Neural cell (in vitro differentiated cells): Measurements from ENCODE around the gene CRX. TPM values are rescaled to one million over a fixed set of nuclear protein-coding genes. Genes with fewer than 3 reads are reported as not detected.

Experiments used
- H2AFZ ChIP-seq: fragments of 200-600, 300-800 bp; sonication (generic), shearing (Covaris generic); 2 replicates; pipeline ENCODE4 v1.6.0; 2014; ENCODE audit warnings: low read depth, mild to moderate bottlenecking, antibody characterized with exemption, low read length, moderate library complexity
- H3F3A ChIP-seq: fragments of 200-600 bp; shearing (Covaris generic); 2 replicates; pipeline ENCODE4 v1.6.1; 2016; ENCODE audit warnings: mild to moderate bottlenecking, moderate library complexity, mixed read lengths, antibody characterized with exemption, low read length; ENCODE audit not compliant: insufficient read depth, poor library complexity, severe bottlenecking
- H3K27ac ChIP-seq: fragments of 200-600, 300-800 bp; sonication (generic), shearing (Covaris generic); 2 replicates; pipeline ENCODE4 v1.5.1; 2014; ENCODE audit warnings: mild to moderate bottlenecking, low read length, moderate library complexity
- H3K27me3 ChIP-seq: fragments of 300-800, 200-600 bp; sonication (generic), shearing (Covaris generic); 2 replicates; pipeline ENCODE4 v1.6.0; 2014; ENCODE audit warnings: mild to moderate bottlenecking, low read depth, low read length, moderate library complexity; ENCODE audit not compliant: insufficient read depth
- H3K36me3 ChIP-seq: fragments of 300-800, 200-600 bp; sonication (generic), shearing (Covaris generic); 2 replicates; pipeline ENCODE4 v1.5.1; 2014; ENCODE audit warnings: mild to moderate bottlenecking, antibody characterized with exemption, low read length, moderate library complexity; ENCODE audit not compliant: insufficient read depth
- H3K4me2 ChIP-seq: fragments of 300-800, 200-600 bp; sonication (generic), shearing (Covaris generic); 2 replicates; pipeline ENCODE4 v1.6.0; 2014; ENCODE audit warnings: mild to moderate bottlenecking, low read length
- H3K4me3 ChIP-seq: fragments of 300-800, 200-600 bp; sonication (generic), shearing (Covaris generic); 2 replicates; pipeline ENCODE4 v1.5.1; 2014; ENCODE audit warnings: mild to moderate bottlenecking, low read length, moderate library complexity
- H3K79me2 ChIP-seq: fragments of 200-600 bp; shearing (Covaris generic); replicated peaks from 2 replicates; pipeline ENCODE4 v1.6.0; 2014; ENCODE audit warnings: mild to moderate bottlenecking, low read length, moderate library complexity; ENCODE audit not compliant: insufficient read depth
- H3K9ac ChIP-seq: fragments of 300-800, 200-600 bp; sonication (generic), shearing (Covaris generic); 2 replicates; pipeline ENCODE4 v1.6.1; 2016; ENCODE audit warnings: mild to moderate bottlenecking, low read length, mixed read lengths
- H3K9me2 ChIP-seq: fragments of 200-600 bp; shearing (Covaris generic); 2 replicates; pipeline ENCODE4 v1.6.1; 2016; ENCODE audit warnings: mild to moderate bottlenecking, low read length, mixed read lengths; ENCODE audit not compliant: insufficient read depth
- H3K9me3 ChIP-seq: fragments of 200-600, 300-800 bp; sonication (generic), shearing (Covaris generic); 2 replicates; pipeline ENCODE4 v1.6.1; 2016; ENCODE audit warnings: mild to moderate bottlenecking, mixed run types, low read length, moderate library complexity, mixed read lengths
- H4K20me1 ChIP-seq: fragments of 200-600 bp; shearing (Covaris generic); 2 replicates; pipeline ENCODE4 v1.6.1; 2016; ENCODE audit warnings: mild to moderate bottlenecking, mixed run types; ENCODE audit not compliant: insufficient read depth
- CTCF ChIP-seq: fragments of 450-650 bp; IDR thresholded peaks from 2 replicates; pipeline ENCODE4 v1.5.1; 2014; ENCODE audit warnings: antibody characterized with exemption, mild to moderate bottlenecking, moderate library complexity; ENCODE audit not compliant: poor library complexity, severe bottlenecking
- EP300 ChIP-seq: fragments of 450-650 bp; conservative IDR thresholded peaks from 2 replicates; pipeline ENCODE4 v1.6.1; 2014; ENCODE audit warnings: antibody characterized with exemption, mild to moderate bottlenecking, moderate library complexity; ENCODE audit not compliant: poor library complexity, severe bottlenecking
- EZH2 ChIP-seq: fragments of 200-600, 300-800 bp; shearing (Covaris generic), sonication (generic); IDR thresholded peaks from 2 replicates; pipeline ENCODE4 v1.6.1; 2014; ENCODE audit warnings: antibody characterized with exemption, low read length, borderline replicate concordance, mild to moderate bottlenecking; ENCODE audit not compliant: insufficient read depth, poor library complexity, severe bottlenecking
- MXI1 ChIP-seq: fragments of 450-650 bp; conservative IDR thresholded peaks from 2 replicates; pipeline ENCODE4 v1.6.1; 2014; ENCODE audit warnings: antibody characterized with exemption, mild to moderate bottlenecking; ENCODE audit not compliant: poor library complexity, severe bottlenecking
- POLR2AphosphoS5 ChIP-seq: IDR thresholded peaks from 2 replicates; pipeline ENCODE4 v1.6.1; 2012
- RAD21 ChIP-seq: fragments of 450-650 bp; conservative IDR thresholded peaks from 2 replicates; pipeline ENCODE4 v1.6.1; 2014; ENCODE audit warnings: antibody characterized with exemption, mild to moderate bottlenecking, moderate library complexity
- REST ChIP-seq: IDR thresholded peaks from 2 replicates; pipeline ENCODE4 v1.6.1; 2012; ENCODE audit warnings: borderline replicate concordance
- SMC3 ChIP-seq: fragments of 450-650 bp; conservative IDR thresholded peaks from 2 replicates; pipeline ENCODE4 v1.6.1; 2014; ENCODE audit warnings: antibody characterized with exemption, mild to moderate bottlenecking, moderate library complexity; ENCODE audit not compliant: poor library complexity
- TAF1 ChIP-seq: IDR thresholded peaks from 2 replicates; pipeline ENCODE4 v1.6.1; 2012; ENCODE audit warnings: low read depth
- polyA plus RNA-seq: library from polyadenylated mRNA; depleted of rRNA; stranded (reverse); fragments of >200 nt; gene quantifications from 2 replicates; pipeline ENCODE4 v1.2.3, GENCODE V29; 2014

The CRX gene
- polyA plus RNA-seq, 1 donor from 2014 or later: not detected

DNA sequence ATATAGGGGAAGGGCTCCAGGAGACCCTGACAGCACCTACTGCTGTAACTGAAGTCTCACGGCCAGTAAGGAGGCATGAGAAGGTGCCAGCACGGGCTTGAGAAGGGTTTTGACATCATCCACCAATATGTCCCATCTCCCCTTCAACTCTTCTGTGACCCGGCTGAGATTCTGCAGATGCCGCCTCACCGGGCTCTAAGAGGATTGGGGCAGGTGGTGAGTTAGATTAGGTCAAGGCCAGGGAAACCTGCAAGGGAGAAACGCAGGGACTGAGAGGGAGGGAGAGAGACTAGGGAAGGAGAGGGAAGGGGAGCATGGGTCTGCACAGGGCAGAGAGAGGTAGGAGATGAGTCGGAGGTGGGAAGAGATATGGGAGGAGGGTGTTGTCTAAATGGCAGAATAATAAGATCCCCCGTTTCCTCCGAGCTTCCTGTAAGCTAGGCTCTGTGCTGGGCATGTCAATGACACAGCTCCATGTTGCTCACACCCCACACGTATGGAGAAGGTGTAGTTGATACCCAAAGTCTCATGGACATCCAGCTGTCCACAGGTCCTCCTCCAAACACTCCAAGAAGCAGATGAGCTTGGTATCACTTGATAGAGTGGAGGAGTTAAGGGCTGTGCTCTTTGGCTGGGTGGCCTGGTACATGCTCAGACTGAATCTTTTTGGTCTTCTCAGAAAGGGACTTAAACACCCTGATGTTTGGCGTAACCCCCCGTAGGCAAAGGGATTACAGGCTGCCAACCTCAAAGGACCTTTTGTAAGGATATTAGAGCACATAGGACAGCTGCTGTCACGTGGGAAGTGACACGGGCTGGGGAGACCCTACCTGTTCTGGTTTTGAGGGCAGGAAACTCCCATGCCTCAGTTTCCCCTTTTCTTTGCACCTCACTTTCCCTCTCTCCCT lies 23.5 kb upstream of the CRX start:
- H3K27ac ChIP-seq: no peak overlapping the region
- no peaks in the 10 kb centered on the region for H3F3A ChIP-seq
- H3K4me2 ChIP-seq: no peak overlapping the region
- H2AFZ ChIP-seq: no peak overlapping the region
- no peaks in the 10 kb centered on the region for H3K9me2 ChIP-seq
- no peak overlapping the region for H3K9ac ChIP-seq
- H3K9me3 ChIP-seq: no peaks in the 10 kb centered on the region
- H3K4me3 ChIP-seq: no peak overlapping the region
- H3K27me3 ChIP-seq: no peaks in the 10 kb centered on the region
- TF ChIP-seq EP300 (no peak), RAD21 (no peak), POLR2AphosphoS5 (no peak), REST (no peak), CTCF (no peak), EZH2 (no peak), SMC3 (no peak)
- no peaks in the 10 kb centered on the region for H3K79me2 ChIP-seq
- no peaks in the 10 kb centered on the region for H3K36me3 ChIP-seq
- no peaks in the 10 kb centered on the region for H4K20me1 ChIP-seq

DNA sequence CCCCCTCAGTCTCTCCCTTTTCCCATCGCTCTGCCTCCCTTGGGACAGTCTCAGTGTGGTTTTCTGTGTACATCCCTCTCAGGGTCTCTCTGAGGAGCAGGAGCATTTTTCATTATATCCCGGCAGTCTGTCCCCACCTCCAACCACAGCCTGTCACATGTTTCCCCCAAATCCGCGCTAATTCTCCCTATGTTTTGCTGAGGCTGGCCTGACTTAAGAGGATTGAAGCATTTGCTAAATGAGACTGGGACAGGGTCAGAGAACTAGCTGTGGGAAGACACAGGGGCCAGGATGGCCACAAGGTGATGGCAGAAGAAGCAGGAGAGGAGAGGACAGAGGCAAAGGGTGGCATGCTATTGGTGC lies 22.9 kb upstream of the CRX start:
- Histone ChIP-seq H3K4me3 (no peak overlapping the region), H3K79me2 (no peaks in the 10 kb centered on the region), H3K36me3 (no peaks in the 10 kb centered on the region), H3F3A (no peaks in the 10 kb centered on the region), H3K27me3 (no peaks in the 10 kb centered on the region), H3K27ac (no peak overlapping the region), H3K4me2 (no peak overlapping the region), H3K9ac (no peak overlapping the region), H3K9me2 (no peaks in the 10 kb centered on the region), H3K9me3 (no peaks in the 10 kb centered on the region), H4K20me1 (no peaks in the 10 kb centered on the region), H2AFZ (no peak overlapping the region)
- TF ChIP-seq REST: no peak
- no peak for TF ChIP-seq EP300
- TF ChIP-seq CTCF: no peak
- no peak for TF ChIP-seq POLR2AphosphoS5
- no peak for TF ChIP-seq MXI1
- no peak for TF ChIP-seq RAD21
- no peak for TF ChIP-seq SMC3
- TF ChIP-seq TAF1: no peak
- TF ChIP-seq EZH2: no peak
